IMR-90 (cell line): Measurements from ENCODE around the gene FGF19.
"Not testable (repeated sequence)": the region's sequence is repeated elsewhere in the genome, so short reads cannot be mapped to it uniquely, and the experiment has no call there.

Experiments used
- BHLHE40 ChIP-seq: fragments of 150-350 bp; IDR thresholded peaks from 2 replicates; pipeline ENCODE4 v1.6.1; 2016; ENCODE audit warnings: mild to moderate bottlenecking, low read depth, low read length
- FOS ChIP-seq: fragments of 150-350 bp; IDR thresholded peaks from 2 replicates; pipeline ENCODE4 v1.6.1; 2016; ENCODE audit warnings: low read depth, low read length
- MXI1 ChIP-seq: IDR thresholded peaks from 2 replicates; pipeline ENCODE4 v1.6.1; 2012; ENCODE audit warnings: low read depth, mild to moderate bottlenecking, low read length, moderate library complexity, borderline replicate concordance
- POLR2A ChIP-seq: IDR thresholded peaks from 2 replicates; pipeline ENCODE4 v1.6.1; 2012; ENCODE audit warnings: mild to moderate bottlenecking, low read depth, low read length
- RAD21 ChIP-seq: IDR thresholded peaks from 2 replicates; pipeline ENCODE4 v1.6.1; 2012; ENCODE audit warnings: low read length, improper control_type of control experiment
- RCOR1 ChIP-seq: IDR thresholded peaks from 2 replicates; pipeline ENCODE4 v1.6.1; 2012; ENCODE audit warnings: mild to moderate bottlenecking, low read length, improper control_type of control experiment; ENCODE audit not compliant: insufficient replicate concordance
- RFX5 ChIP-seq: IDR thresholded peaks from 2 replicates; pipeline ENCODE4 v1.8.0; 2012; ENCODE audit warnings: low read depth, mild to moderate bottlenecking, low read length, moderate library complexity
- SMC3 ChIP-seq: fragments of 150-350 bp; IDR thresholded peaks from 2 replicates; pipeline ENCODE4 v1.6.1; 2016; ENCODE audit warnings: low read depth, mild to moderate bottlenecking, antibody characterized with exemption, low read length, moderate library complexity
- TF ChIP-seq, protein P1 (sequence below): fragments of 150-350 bp; IDR thresholded peaks from 2 replicates; pipeline ENCODE4 v1.6.1; 2016; ENCODE audit warnings: low read depth, mild to moderate bottlenecking, low read length, moderate library complexity, borderline replicate concordance
- TF ChIP-seq, protein P2 (sequence below): conservative IDR thresholded peaks from 2 replicates; pipeline ENCODE4 v1.5.1; 2012; ENCODE audit warnings: mild to moderate bottlenecking, low read depth, low read length, improper control_type of control experiment
- TF ChIP-seq, protein P3 (sequence below): fragments of 150-350 bp; IDR thresholded peaks from 2 replicates; pipeline ENCODE4 v1.6.1; 2017; ENCODE audit warnings: mild to moderate bottlenecking, antibody characterized with exemption, low read length, low read depth

DNA sequence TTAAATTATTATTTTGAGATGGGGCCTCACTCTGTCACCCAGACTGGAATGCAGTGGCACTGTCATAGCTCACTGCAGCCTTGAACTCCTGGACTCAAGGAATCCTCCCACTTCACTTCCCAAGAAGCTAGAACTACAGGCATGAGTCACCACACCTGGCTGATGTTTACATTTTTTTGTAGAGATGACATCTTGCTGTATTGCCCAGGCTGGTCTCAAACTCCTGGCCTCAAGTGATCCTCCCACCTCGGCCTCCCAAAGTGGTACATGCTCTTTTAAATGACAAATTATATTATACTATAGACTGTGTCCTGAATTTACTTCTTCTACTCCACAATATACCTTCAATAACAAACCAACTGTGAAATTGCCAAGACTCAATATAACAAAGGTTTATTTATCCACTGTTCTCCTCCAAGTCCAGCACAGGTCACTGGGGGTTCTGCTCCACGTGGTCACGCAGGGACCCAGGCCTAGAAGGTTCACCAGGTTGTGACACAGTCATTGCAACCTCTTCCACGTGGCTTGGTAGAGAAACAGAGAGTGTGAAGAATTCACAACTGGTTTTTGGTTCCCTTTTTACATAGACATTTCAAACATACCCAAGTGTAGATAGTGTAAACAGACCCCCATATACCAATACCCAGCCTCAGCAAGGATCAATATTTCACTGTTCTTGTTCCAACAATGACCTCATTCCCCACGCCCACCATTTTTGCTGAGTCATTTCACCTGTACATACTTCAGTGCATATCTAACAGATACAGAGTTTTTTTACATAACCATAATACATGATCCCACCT is 15.7 kb downstream of the FGF19 start:
- not testable (repeated sequence) for TF ChIP-seq POLR2A, SMC3, RAD21, MXI1, RFX5, BHLHE40, RCOR1, FOS
- TF ChIP-seq, protein P1, sequence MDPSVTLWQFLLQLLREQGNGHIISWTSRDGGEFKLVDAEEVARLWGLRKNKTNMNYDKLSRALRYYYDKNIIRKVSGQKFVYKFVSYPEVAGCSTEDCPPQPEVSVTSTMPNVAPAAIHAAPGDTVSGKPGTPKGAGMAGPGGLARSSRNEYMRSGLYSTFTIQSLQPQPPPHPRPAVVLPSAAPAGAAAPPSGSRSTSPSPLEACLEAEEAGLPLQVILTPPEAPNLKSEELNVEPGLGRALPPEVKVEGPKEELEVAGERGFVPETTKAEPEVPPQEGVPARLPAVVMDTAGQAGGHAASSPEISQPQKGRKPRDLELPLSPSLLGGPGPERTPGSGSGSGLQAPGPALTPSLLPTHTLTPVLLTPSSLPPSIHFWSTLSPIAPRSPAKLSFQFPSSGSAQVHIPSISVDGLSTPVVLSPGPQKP, result not testable (repeated sequence)
- TF ChIP-seq, protein P2, sequence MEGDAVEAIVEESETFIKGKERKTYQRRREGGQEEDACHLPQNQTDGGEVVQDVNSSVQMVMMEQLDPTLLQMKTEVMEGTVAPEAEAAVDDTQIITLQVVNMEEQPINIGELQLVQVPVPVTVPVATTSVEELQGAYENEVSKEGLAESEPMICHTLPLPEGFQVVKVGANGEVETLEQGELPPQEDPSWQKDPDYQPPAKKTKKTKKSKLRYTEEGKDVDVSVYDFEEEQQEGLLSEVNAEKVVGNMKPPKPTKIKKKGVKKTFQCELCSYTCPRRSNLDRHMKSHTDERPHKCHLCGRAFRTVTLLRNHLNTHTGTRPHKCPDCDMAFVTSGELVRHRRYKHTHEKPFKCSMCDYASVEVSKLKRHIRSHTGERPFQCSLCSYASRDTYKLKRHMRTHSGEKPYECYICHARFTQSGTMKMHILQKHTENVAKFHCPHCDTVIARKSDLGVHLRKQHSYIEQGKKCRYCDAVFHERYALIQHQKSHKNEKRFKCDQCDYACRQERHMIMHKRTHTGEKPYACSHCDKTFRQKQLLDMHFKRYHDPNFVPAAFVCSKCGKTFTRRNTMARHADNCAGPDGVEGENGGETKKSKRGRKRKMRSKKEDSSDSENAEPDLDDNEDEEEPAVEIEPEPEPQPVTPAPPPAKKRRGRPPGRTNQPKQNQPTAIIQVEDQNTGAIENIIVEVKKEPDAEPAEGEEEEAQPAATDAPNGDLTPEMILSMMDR, result not testable (repeated sequence)
- TF ChIP-seq, protein P3, sequence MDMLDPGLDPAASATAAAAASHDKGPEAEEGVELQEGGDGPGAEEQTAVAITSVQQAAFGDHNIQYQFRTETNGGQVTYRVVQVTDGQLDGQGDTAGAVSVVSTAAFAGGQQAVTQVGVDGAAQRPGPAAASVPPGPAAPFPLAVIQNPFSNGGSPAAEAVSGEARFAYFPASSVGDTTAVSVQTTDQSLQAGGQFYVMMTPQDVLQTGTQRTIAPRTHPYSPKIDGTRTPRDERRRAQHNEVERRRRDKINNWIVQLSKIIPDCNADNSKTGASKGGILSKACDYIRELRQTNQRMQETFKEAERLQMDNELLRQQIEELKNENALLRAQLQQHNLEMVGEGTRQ, result not testable (repeated sequence)
